DMS 273 treated with DMSO at 0.1 percent for 48 hours (cell line): ENCODE measurements around the gene NACA.
A peak's percentile ranks its signal among the peaks of the same experiment; 100 is the strongest.
"Not testable (repeated sequence)": the region's sequence is repeated elsewhere in the genome, so short reads cannot be mapped to it uniquely, and the experiment has no call there.

Source experiments
- DNase-seq: peaks from one replicate; lab custom pipeline; 2025; lab: John Stamatoyannopoulos, UW

NACA gene

GRCh38 chr12:56723889-56724700 is 1.0 kb downstream of the NACA start:
- DNase-seq, result no peak

- no peak for DNase-seq
Observed at GRCh38 chr12:56723352-56723751, 1.7 kb downstream of the NACA start.

- DNase-seq, result no peak
Observed at GRCh38 chr12:56722832-56723231, 2.3 kb downstream of the NACA start.

- no peak for DNase-seq
Observed at GRCh38 chr12:56721721-56722120, 3.4 kb downstream of the NACA start.

GRCh38 chr12:56721216-56721615 is 3.9 kb downstream of the NACA start:
- DNase-seq, result no peak

- DNase-seq, result no peak
Observed at GRCh38 chr12:56720731-56721151, 4.4 kb downstream of the NACA start.

- no peak for DNase-seq
Observed at GRCh38 chr12:56719056-56719455, 6.0 kb downstream of the NACA start.

- DNase-seq, result no peak
Observed at GRCh38 chr12:56718636-56719035, 6.5 kb downstream of the NACA start.

- DNase-seq, result no peak
Observed at GRCh38 chr12:56718149-56718548, 7.0 kb downstream of the NACA start.

GRCh38 chr12:56716933-56717880 is 7.9 kb downstream of the NACA start:
- no peak for DNase-seq

GRCh38 chr12:56716458-56716857 is 8.6 kb downstream of the NACA start:
- no peak for DNase-seq

- DNase-seq, result no peak
Observed at GRCh38 chr12:56715798-56716197, 9.3 kb downstream of the NACA start.

- no peak for DNase-seq
Observed at GRCh38 chr12:56714431-56714929, 10.6 kb downstream of the NACA start.

GRCh38 chr12:56713345-56713744 is 11.8 kb downstream of the NACA start:
- no peak for DNase-seq

- no peak for DNase-seq
Observed at GRCh38 chr12:56709759-56710376, 15.2 kb downstream of the NACA start.

- DNase-seq, result not testable (repeated sequence)
Observed at GRCh38 chr12:56704522-56704921, 20.6 kb downstream of the NACA start.

- no peak for DNase-seq
Observed at GRCh38 chr12:56699020-56699661, 26.0 kb downstream of the NACA start.

GRCh38 chr12:56695327-56696101 is 29.6 kb downstream of the NACA start:
- DNase-seq, result no peak

GRCh38 chr12:56694161-56694560 is 30.9 kb downstream of the NACA start:
- no peak for DNase-seq

- DNase-seq, result no peak
Observed at GRCh38 chr12:56688846-56689109, 36.3 kb downstream of the NACA start.

GRCh38 chr12:56688129-56688845 is 36.8 kb downstream of the NACA start, which contains the start of gene PTGES3:
TSS of gene PTGES3 (minus strand) at chr12:56688284. CDS start at chr12:56687999, 285 bp downstream.
- DNase-seq, result peak; percentile 89
